Ishikawa (cell line): Measurements from ENCODE around the gene GRIN1.

Source experiments
- CEBPB ChIP-seq: IDR thresholded peaks from 2 replicates; pipeline ENCODE4 v1.6.1; 2012
- CREB1 ChIP-seq: IDR thresholded peaks from 2 replicates; pipeline ENCODE4 v1.6.1; 2012; ENCODE audit warnings: low read depth
- EGR1 ChIP-seq: IDR thresholded peaks from 2 replicates; pipeline ENCODE4 v1.6.1; 2012
- EP300 ChIP-seq: IDR thresholded peaks from 2 replicates; pipeline ENCODE4 v1.6.1; 2012; ENCODE audit warnings: borderline replicate concordance
- FOXM1 ChIP-seq: IDR thresholded peaks from 2 replicates; pipeline ENCODE4 v1.6.1; 2012; ENCODE audit warnings: low read depth, borderline replicate concordance
- NFIC ChIP-seq: IDR thresholded peaks from 2 replicates; pipeline ENCODE4 v1.6.1; 2012
- RAD21 ChIP-seq: IDR thresholded peaks from 2 replicates; pipeline ENCODE4 v1.6.1; 2012; ENCODE audit warnings: low read depth
- TAF1 ChIP-seq: IDR thresholded peaks from 2 replicates; pipeline ENCODE4 v1.6.1; 2012; ENCODE audit warnings: low read depth, mild to moderate bottlenecking
- TCF12 ChIP-seq: IDR thresholded peaks from 2 replicates; pipeline ENCODE4 v1.6.1; 2012; ENCODE audit warnings: low read depth
- TEAD4 ChIP-seq: IDR thresholded peaks from 2 replicates; pipeline ENCODE4 v1.6.1; 2012
- YY1 ChIP-seq: IDR thresholded peaks from 2 replicates; pipeline ENCODE4 v1.6.1; 2012; ENCODE audit warnings: low read depth
- ZBTB7A ChIP-seq: IDR thresholded peaks from 2 replicates; pipeline ENCODE4 v1.6.1; 2012; ENCODE audit warnings: low read depth
- TF ChIP-seq, protein P1 (sequence below): IDR thresholded peaks from 2 replicates; pipeline ENCODE4 v1.6.1; 2012; ENCODE audit warnings: low read depth, mild to moderate bottlenecking
- TF ChIP-seq, protein P2 (sequence below): IDR thresholded peaks from 2 replicates; pipeline ENCODE4 v1.6.1; 2012
- TF ChIP-seq, protein P3 (sequence below): IDR thresholded peaks from 2 replicates; pipeline ENCODE4 v1.6.1; 2012

GRIN1 gene

DNA sequence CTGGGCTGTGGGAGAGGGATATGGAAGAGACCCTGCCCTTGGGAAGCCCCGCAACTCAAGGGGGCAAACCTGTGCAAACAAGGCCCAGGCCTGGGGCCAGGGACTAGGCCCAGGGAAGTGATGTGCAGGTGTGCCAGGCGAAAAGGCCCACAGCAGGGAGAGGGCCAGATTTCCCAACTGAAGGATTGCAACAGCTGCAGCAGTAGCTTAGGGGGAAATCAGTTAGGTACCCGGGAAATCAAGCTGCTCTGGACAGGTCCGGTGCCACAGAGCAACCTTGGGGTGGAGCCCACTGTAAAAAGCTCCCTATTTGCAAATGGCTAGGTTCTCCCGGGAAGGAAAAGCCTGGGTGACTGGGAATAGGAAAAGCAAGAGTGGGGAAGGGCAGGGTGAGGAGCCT lies 10.4 kb downstream of the GRIN1 start:
- TF ChIP-seq YY1 (no peak), TAF1 (no peak), EP300 (no peak)

DNA sequence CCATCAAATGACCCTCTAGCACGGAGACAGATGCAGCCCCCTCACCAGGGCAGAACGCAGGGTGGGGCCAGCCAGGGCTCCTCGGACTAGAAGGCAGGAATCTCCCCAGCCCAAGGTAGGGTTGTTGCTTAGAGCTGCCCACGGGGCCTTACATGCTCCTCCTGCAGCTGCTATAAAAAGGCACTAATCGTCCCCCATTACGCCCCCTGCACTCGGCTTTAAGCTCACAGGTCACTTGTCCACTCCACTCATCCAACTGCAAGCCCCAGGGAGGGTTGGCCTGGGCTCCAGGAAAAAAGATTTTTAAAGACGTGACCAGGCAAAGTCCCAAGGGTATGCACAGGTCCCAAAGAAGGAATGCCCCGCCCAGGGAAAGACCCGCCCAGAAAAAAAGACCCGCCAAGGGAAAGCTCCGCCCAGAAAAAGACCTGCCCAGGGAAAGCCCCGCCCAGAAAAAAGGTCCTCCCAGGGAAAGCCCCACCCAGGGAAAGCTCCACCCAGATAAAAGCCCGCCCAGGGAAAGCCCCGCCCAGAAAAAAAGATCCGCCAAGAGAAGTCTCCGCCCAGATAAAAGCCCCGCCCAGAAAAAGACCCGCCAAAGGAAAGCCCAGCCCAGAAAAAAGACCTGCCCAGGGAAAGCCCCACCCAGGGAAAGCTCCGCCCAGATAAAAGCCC lies 11.1 kb downstream of the GRIN1 start:
- no peak for TF ChIP-seq NFIC
- TF ChIP-seq, protein P1, sequence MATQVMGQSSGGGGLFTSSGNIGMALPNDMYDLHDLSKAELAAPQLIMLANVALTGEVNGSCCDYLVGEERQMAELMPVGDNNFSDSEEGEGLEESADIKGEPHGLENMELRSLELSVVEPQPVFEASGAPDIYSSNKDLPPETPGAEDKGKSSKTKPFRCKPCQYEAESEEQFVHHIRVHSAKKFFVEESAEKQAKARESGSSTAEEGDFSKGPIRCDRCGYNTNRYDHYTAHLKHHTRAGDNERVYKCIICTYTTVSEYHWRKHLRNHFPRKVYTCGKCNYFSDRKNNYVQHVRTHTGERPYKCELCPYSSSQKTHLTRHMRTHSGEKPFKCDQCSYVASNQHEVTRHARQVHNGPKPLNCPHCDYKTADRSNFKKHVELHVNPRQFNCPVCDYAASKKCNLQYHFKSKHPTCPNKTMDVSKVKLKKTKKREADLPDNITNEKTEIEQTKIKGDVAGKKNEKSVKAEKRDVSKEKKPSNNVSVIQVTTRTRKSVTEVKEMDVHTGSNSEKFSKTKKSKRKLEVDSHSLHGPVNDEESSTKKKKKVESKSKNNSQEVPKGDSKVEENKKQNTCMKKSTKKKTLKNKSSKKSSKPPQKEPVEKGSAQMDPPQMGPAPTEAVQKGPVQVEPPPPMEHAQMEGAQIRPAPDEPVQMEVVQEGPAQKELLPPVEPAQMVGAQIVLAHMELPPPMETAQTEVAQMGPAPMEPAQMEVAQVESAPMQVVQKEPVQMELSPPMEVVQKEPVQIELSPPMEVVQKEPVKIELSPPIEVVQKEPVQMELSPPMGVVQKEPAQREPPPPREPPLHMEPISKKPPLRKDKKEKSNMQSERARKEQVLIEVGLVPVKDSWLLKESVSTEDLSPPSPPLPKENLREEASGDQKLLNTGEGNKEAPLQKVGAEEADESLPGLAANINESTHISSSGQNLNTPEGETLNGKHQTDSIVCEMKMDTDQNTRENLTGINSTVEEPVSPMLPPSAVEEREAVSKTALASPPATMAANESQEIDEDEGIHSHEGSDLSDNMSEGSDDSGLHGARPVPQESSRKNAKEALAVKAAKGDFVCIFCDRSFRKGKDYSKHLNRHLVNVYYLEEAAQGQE = no peak
- TF ChIP-seq YY1 = no peak
- no peak for TF ChIP-seq EGR1
- TF ChIP-seq TAF1 = no peak
- TF ChIP-seq RAD21 = no peak
- no peak for TF ChIP-seq ZBTB7A
- no peak for TF ChIP-seq EP300
- TF ChIP-seq TCF12 = no peak
- no peak for TF ChIP-seq FOXM1

DNA sequence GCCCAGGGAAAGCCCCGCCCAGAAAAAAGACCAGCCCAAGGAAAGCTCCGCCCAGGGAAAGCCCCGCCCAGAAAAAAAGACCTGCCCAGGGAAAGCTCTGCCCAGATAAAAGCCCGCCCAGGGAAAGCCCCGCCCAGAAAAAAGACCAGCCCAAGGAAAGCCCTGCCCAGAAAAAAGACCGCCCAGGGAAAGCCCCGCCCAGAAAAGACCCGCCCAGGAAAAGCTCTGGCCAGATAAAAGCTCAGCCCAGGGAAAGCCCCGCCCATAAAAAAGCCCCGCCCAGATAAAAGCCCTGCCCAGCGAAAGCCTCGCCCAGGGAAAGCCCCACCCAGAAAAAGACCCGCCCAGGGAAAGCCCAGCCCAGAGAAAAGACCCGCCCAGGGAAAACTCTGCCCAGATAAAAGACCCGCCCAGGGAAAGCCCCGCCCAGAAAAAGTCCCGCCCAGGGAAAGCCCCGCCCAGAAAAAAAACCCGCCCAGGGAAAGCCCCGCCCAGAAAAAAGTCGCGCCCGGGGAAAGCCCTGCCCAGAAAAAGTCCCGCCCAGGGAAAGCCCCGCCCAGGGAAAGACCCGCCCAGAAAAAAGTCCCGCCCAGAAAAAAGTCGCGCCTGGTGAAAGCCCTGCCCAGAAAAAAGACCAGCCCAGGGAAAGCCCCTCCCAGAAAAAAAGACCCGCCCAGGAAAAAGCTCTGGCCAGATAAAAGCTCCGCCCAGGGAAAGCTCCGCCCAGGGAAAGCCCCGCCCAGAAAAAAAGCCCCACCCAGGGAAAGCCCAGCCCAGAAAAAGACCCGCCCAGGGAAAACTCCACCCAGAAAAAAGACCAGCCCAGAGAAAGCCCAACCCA lies 11.9 kb downstream of the GRIN1 start:
- TF ChIP-seq CEBPB = no peak
- TF ChIP-seq, protein P1 = no peak
- TF ChIP-seq, protein P2, sequence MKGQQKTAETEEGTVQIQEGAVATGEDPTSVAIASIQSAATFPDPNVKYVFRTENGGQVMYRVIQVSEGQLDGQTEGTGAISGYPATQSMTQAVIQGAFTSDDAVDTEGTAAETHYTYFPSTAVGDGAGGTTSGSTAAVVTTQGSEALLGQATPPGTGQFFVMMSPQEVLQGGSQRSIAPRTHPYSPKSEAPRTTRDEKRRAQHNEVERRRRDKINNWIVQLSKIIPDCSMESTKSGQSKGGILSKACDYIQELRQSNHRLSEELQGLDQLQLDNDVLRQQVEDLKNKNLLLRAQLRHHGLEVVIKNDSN = no peak
- TF ChIP-seq EGR1 = no peak
- TF ChIP-seq YY1 = no peak
- TF ChIP-seq EP300 = no peak
- no peak for TF ChIP-seq ZBTB7A
- no peak for TF ChIP-seq TEAD4
- TF ChIP-seq CREB1 = no peak

DNA sequence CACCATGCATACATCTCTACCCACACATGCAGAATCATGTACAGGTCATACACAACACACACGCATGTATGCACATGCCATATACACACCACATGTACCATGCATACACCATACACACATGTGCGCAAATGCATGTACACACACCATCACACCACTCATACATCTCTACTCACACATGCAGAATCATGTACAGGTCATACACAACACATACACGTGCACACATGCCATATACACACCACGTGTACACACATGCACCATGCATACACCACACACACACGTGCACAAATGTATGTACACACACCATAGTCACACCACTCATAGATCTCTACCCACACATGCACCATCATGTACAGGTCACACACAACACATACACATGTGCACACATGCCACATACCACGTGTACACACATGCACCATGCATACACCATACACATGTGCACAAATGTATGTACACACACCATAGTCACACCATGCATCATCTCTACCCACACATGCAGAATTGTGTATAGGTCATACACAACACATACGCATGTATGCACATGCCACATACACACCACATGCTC lies 14.0 kb downstream of the GRIN1 start:
- TF ChIP-seq FOXM1 (no peak), TCF12 (no peak), ZBTB7A (no peak), CEBPB (no peak), TEAD4 (no peak), EP300 (no peak), CREB1 (no peak), NFIC (no peak), YY1 (no peak), EGR1 (no peak)
- TF ChIP-seq, protein P3, sequence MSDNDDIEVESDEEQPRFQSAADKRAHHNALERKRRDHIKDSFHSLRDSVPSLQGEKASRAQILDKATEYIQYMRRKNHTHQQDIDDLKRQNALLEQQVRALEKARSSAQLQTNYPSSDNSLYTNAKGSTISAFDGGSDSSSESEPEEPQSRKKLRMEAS = no peak
- TF ChIP-seq, protein P1 = no peak
